A549 (cell line): ENCODE results near the gene TBC1D12. TPM values are rescaled to one million over a fixed set of nuclear protein-coding genes. Genes with fewer than 3 reads are reported as not detected.

Experiments
- ATAC-seq, 2 experiments: fragments of 200-7000 bp in 1 of 2; fragments of >200 bp in 1 of 2; cut with Nextera tagmentation in 1 of 2; cut with Tn5 transposase in 1 of 2; 3 replicates each; pipeline versions ENCODE4 v1.8.0 to v1.9.1; 2018 to 2020; ENCODE audit warnings: mild to moderate bottlenecking in 1 of 2, moderate library complexity in 1 of 2
- CTCF ChIA-PET: fragments of 300-600 bp; sonication (Branson Sonifier 250); formaldehyde crosslinking; extraction: SDS; loops from one replicate; lab custom pipeline; 2021; ENCODE audit warnings: antibody characterized with exemption, inconsistent platforms; lab: Yijun Ruan, JAX
- POLR2A ChIA-PET: fragments of 350-600 bp; formaldehyde crosslinking; extraction: SDS; loops from one replicate; lab custom pipeline; 2021; ENCODE audit warnings: antibody characterized with exemption, inconsistent platforms; lab: Yijun Ruan, JAX
- DNase-seq, 2 experiments: peaks; one replicate each; pipeline versions ENCODE4 v3.0.0 to v3.0.0-alpha.2; 2011 to 2016; ENCODE audit warnings: low read depth in 1 of 2, low spot score in 1 of 2
- FAIRE-seq: peaks from 2 replicates; lab custom pipeline; 2011; peaks lifted over from hg19 to GRCh38; lab: Jason Lieb, UNC
- H3K27ac ChIP-seq, 2 experiments: fragments of >200 bp; sonication (Bioruptor Twin); formaldehyde crosslinking; 3 replicates each; pipeline ENCODE4 v1.5.1; 2016 to 2017
- H3K4me1 ChIP-seq: fragments of >200 bp; sonication (Bioruptor Twin); formaldehyde crosslinking; 3 replicates; pipeline ENCODE4 v1.6.1; 2016
- H3K4me2 ChIP-seq: fragments of >200 bp; sonication (Bioruptor Twin); formaldehyde crosslinking; 3 replicates; pipeline ENCODE4 v1.6.1; 2016
- H3K4me3 ChIP-seq: fragments of >200 bp; sonication (Bioruptor Twin); formaldehyde crosslinking; 3 replicates; pipeline ENCODE4 v1.5.1; 2016
- H3K9me3 ChIP-seq: fragments of >200 bp; sonication (Bioruptor Twin); formaldehyde crosslinking; 3 replicates; pipeline ENCODE4 v1.6.1; 2016
- BCL3 ChIP-seq: fragments of >200 bp; sonication (Bioruptor Twin); formaldehyde crosslinking; IDR thresholded peaks from 3 replicates; pipeline ENCODE4 v1.6.1; 2016
- CBX8 ChIP-seq: fragments of 200-600 bp; sonication (generic); IDR thresholded peaks from 2 replicates; pipeline ENCODE4 v1.6.1; 2016
- CEBPB ChIP-seq, 2 experiments: fragments of >200 bp in 1 of 2; sonication (Bioruptor Twin) in 1 of 2; formaldehyde crosslinking in 1 of 2; IDR thresholded peaks; 2 replicates each; pipeline ENCODE4 v1.6.1; 2012 to 2016
- CHD2 ChIP-seq: fragments of 150-350 bp; IDR thresholded peaks from 2 replicates; pipeline ENCODE4 v1.6.1; 2014; ENCODE audit warnings: low read length; ENCODE audit not compliant: partially characterized antibody
- CHD4 ChIP-seq: fragments of 200-600 bp; sonication (generic); IDR thresholded peaks from 2 replicates; pipeline ENCODE4 v1.6.1; 2016; ENCODE audit warnings: antibody characterized with exemption, mild to moderate bottlenecking, borderline replicate concordance
- CTCF ChIP-seq: fragments of >200 bp; sonication (Bioruptor Twin); formaldehyde crosslinking; IDR thresholded peaks from 3 replicates; pipeline ENCODE4 v1.5.1; 2016
- E2F6 ChIP-seq: IDR thresholded peaks from 2 replicates; pipeline ENCODE4 v1.6.1; 2012; ENCODE audit warnings: low read depth, borderline replicate concordance
- EHMT2 ChIP-seq: fragments of 200-600 bp; sonication (generic); IDR thresholded peaks from 2 replicates; pipeline ENCODE4 v1.6.1; 2016; ENCODE audit warnings: antibody characterized with exemption, low read depth, mild to moderate bottlenecking, moderate library complexity
- EP300 ChIP-seq, 2 experiments: fragments of >200 bp; sonication (Bioruptor Twin); formaldehyde crosslinking; IDR thresholded peaks; 2 replicates in 1 of 2; 3 replicates in 1 of 2; pipeline ENCODE4 v1.6.1; 2016 to 2017
- HDAC2 ChIP-seq: fragments of 200-600 bp; sonication (generic); IDR thresholded peaks from 2 replicates; pipeline ENCODE4 v1.6.1; 2016
- HOXB13 ChIP-seq: fragments of 250-450 bp; sonication (Bioruptor Pico); IDR thresholded peaks from 2 replicates; pipeline ENCODE4 v1.5.0; 2020; ENCODE audit warnings: low read depth, mild to moderate bottlenecking, moderate library complexity
- HOXB5 ChIP-seq: fragments of 250-450 bp; sonication (Bioruptor Pico); IDR thresholded peaks from 2 replicates; pipeline ENCODE4 v1.5.0; 2020; ENCODE audit warnings: mild to moderate bottlenecking, moderate library complexity
- MAFK ChIP-seq: fragments of 450-650 bp; IDR thresholded peaks from 2 replicates; pipeline ENCODE4 v1.6.1; 2014; ENCODE audit not compliant: partially characterized antibody
- NFE2L2 ChIP-seq: fragments of 150-350 bp; conservative IDR thresholded peaks from 2 replicates; pipeline ENCODE4 v1.6.1; 2014; ENCODE audit warnings: low read length
- NPAS2 ChIP-seq: fragments of 250-450 bp; sonication (Bioruptor Pico); IDR thresholded peaks from 2 replicates; pipeline ENCODE4 v1.8.0; 2022; ENCODE audit warnings: mild to moderate bottlenecking, moderate library complexity, borderline replicate concordance
- PHF8 ChIP-seq: fragments of 200-600 bp; sonication (generic); IDR thresholded peaks from 2 replicates; pipeline ENCODE4 v1.6.1; 2016; ENCODE audit warnings: low read depth, mild to moderate bottlenecking, antibody characterized with exemption, moderate library complexity, borderline replicate concordance
- RAD21 ChIP-seq, 2 experiments: fragments of >200 bp in 1 of 2; sonication (Bioruptor Twin) in 1 of 2; formaldehyde crosslinking in 1 of 2; IDR thresholded peaks in 1 of 2; conservative IDR thresholded peaks in 1 of 2; 2 replicates in 1 of 2; 3 replicates in 1 of 2; pipeline ENCODE4 v1.6.1; 2012 to 2018; ENCODE audit warnings: inconsistent platforms in 1 of 2
- RARB ChIP-seq: fragments of 250-450 bp; sonication (Bioruptor Pico); IDR thresholded peaks from 2 replicates; pipeline ENCODE4 v1.8.0; 2021; ENCODE audit warnings: mild to moderate bottlenecking, moderate library complexity
- RNF2 ChIP-seq: fragments of 200-600 bp; sonication (generic); IDR thresholded peaks from 2 replicates; pipeline ENCODE4 v1.6.1; 2016; ENCODE audit warnings: low read depth, mild to moderate bottlenecking, antibody characterized with exemption, moderate library complexity, borderline replicate concordance
- SREBF2 ChIP-seq: fragments of 450-650 bp; IDR thresholded peaks from 2 replicates; pipeline ENCODE4 v1.6.1; 2014; ENCODE audit warnings: mild to moderate bottlenecking, moderate library complexity
- TP53 ChIP-seq: fragments of 250-450 bp; sonication (Bioruptor Pico); IDR thresholded peaks from 2 replicates; pipeline ENCODE4 v1.5.0; 2021; ENCODE audit warnings: mild to moderate bottlenecking, moderate library complexity
- USF2 ChIP-seq: fragments of 450-650 bp; IDR thresholded peaks from 2 replicates; pipeline ENCODE4 v1.6.1; 2014; ENCODE audit warnings: antibody characterized with exemption
- ZFP36 ChIP-seq: fragments of 450-650 bp; IDR thresholded peaks from 2 replicates; pipeline ENCODE4 v1.6.1; 2014; ENCODE audit warnings: borderline replicate concordance; ENCODE audit not compliant: partially characterized antibody
- WGBS: methylation state at CpG from one replicate; pipeline ENCODE4 v1.1.6; 2017; ENCODE audit errors: missing lambda C conversion rate; 5-methylcytosine and 5-hydroxymethylcytosine counted together
- polyA plus RNA-seq, 4 experiments: library from polyadenylated mRNA; depleted of rRNA in 3 of 4; stranded (reverse); fragments of >200 nt; fragmentation: RNase III in 1 of 4; extraction: RNeasy Plus Mini Kit Qiagen cat#74134 plus additional on column Dnase treatment in 1 of 4; gene quantifications; 2 replicates in 3 of 4; 3 replicates in 1 of 4; pipeline ENCODE4 v1.2.3, GENCODE V29; 2011 to 2017

Gene TBC1D12
- polyA plus RNA-seq, 2 of the 4 experiments (the other 2 are of a cell fraction), result 4.4 to 5.7 TPM

- ATAC-seq, result no peak
- no peak overlapping the region for H3K27ac ChIP-seq
- FAIRE-seq, result no peak
- H3K4me1 ChIP-seq, result no peaks in the 10 kb centered on the region
- POLR2A ChIA-PET, result no interaction called here
- CTCF ChIA-PET, result interaction anchor here (0.6 kb wide), 1 partner anchor 1866 kb away, joined by 3 read pairs; no protein-coding TSS in a partner anchor
- peaks cover 15% of the 10 kb centered on the region for H3K9me3 ChIP-seq
- no peak overlapping the region for H3K4me2 ChIP-seq
- no peak overlapping the region for H3K4me3 ChIP-seq
- no peak for DNase-seq
- no peak for TF ChIP-seq RAD21 (conservative IDR thresholded peaks at IDR 0.05 in 1 of 2, IDR thresholded peaks at IDR 0.05 in 1 of 2)
- TF ChIP-seq MAFK, result no peak
- TF ChIP-seq CEBPB (IDR thresholded peaks at IDR 0.05), result no peak
- TF ChIP-seq HOXB13, result no peak
- TF ChIP-seq TP53 (CRISPR knock-in tag), result no peak
- TF ChIP-seq CHD2, result no peak
- TF ChIP-seq PHF8, result no peak
- TF ChIP-seq RNF2, result no peak
- TF ChIP-seq CBX8, result no peak
- TF ChIP-seq BCL3, result no peak
- TF ChIP-seq EHMT2, result no peak
- TF ChIP-seq CHD4, result no peak
- TF ChIP-seq, all 56 proteins: peak for 0
Measured at GRCh38 chr10:94425942-94426341, 23.6 kb downstream of the TBC1D12 start.

GRCh38 chr10:94427166-94427565 lies 24.8 kb downstream of the TBC1D12 start:
- TF ChIP-seq HDAC2, result no peak
- no peak for TF ChIP-seq ZFP36
- TF ChIP-seq NPAS2, result no peak
- no peak for TF ChIP-seq USF2
- no peak for TF ChIP-seq E2F6
- TF ChIP-seq HOXB5, result no peak
- no peak for TF ChIP-seq SREBF2
- TF ChIP-seq RARB (CRISPR knock-in tag), result no peak
- TF ChIP-seq PHF8, result no peak
- TF ChIP-seq CTCF, result no peak
- TF ChIP-seq EP300 (IDR thresholded peaks at IDR 0.05), result no peak
- no peak for TF ChIP-seq NFE2L2
- no peak for TF ChIP-seq MAFK
- no peak overlapping the region for H3K27ac ChIP-seq
- H3K4me3 ChIP-seq, result no peak overlapping the region
- DNase-seq (no peak), ATAC-seq (no peak), FAIRE-seq (no peak)
- ChIA-PET CTCF (interaction anchor here (1.5 kb wide), 1 partner anchor 18 kb away, joined by 3 read pairs; no protein-coding TSS in a partner anchor), POLR2A (no interaction called here)
- peaks cover 15% of the 10 kb centered on the region for H3K9me3 ChIP-seq
- 97% methylated on average over 1 of the region's 1 CpG for WGBS
- H3K4me2 ChIP-seq, result no peak overlapping the region
- H3K4me1 ChIP-seq, result no peaks in the 10 kb centered on the region
